K562 (cell line): ENCODE results near the gene GBP5. TPM values are rescaled to one million over a fixed set of nuclear protein-coding genes. Genes with fewer than 3 reads are reported as not detected.

Experiments used
- ATAC-seq: fragments of 200-7000 bp; cut with Tn5 transposase; 3 replicates; pipeline ENCODE4 v1.9.1; 2020; ENCODE audit warnings: moderate library complexity
- BruUV-seq: library from RNA; stranded (reverse); fragments of 400-500 nt; replicated peaks from 2 replicates; lab custom pipeline; 2021; lab: Mats Ljungman, UMichigan
- CTCF ChIA-PET: fragments of 300-600 bp; formaldehyde crosslinking; extraction: SDS; loops from one replicate; lab custom pipeline; 2021; ENCODE audit warnings: low intra/inter-chr PET ratio; lab: Yijun Ruan, JAX
- POLR2A ChIA-PET: fragments of 300-600, 350-650 bp; sonication (Branson Sonifier 250); formaldehyde crosslinking; extraction: SDS; loops from one replicate; lab custom pipeline; 2021; ENCODE audit warnings: antibody characterized with exemption, inconsistent platforms; lab: Yijun Ruan, JAX
- DNase-seq, 4 experiments: peaks; one replicate each; pipeline versions ENCODE4 v3.0.0 to v3.0.0-alpha.2; 2011 to 2018; ENCODE audit warnings: low spot score in 3 of 4, mixed read lengths in 3 of 4; ENCODE audit errors: extremely low read depth in 1 of 4
- FAIRE-seq: peaks from 2 replicates; lab custom pipeline; 2011; peaks lifted over from hg19 to GRCh38; lab: Jason Lieb, UNC
- H2AFZ ChIP-seq: 2 replicates; pipeline ENCODE4 v1.6.0; 2011; ENCODE audit warnings: low read depth, low read length, control low read depth, inconsistent platforms
- H3K27ac ChIP-seq: fragments of 200-600 bp; 3 replicates; pipeline ENCODE4 v1.8.0; 2011; ENCODE audit warnings: low read depth, mild to moderate bottlenecking, control low read depth, inconsistent platforms, low read length, moderate library complexity, mixed read lengths; ENCODE audit errors: extremely low read depth
- H3K27me3 ChIP-seq, 2 experiments: fragments of 300-600 bp in 1 of 2; 2 replicates in 1 of 2; 3 replicates in 1 of 2; pipeline versions ENCODE4 v1.6.0 to v1.8.0; 2011; ENCODE audit warnings: inconsistent platforms in 2 of 2, low read length in 2 of 2, mild to moderate bottlenecking in 1 of 2, mixed read lengths in 1 of 2, moderate library complexity in 1 of 2; ENCODE audit not compliant: control insufficient read depth in 2 of 2, insufficient read depth in 2 of 2
- H3K36me3 ChIP-seq: fragments of 300-600 bp; 3 replicates; pipeline ENCODE4 v1.8.0; 2011; ENCODE audit warnings: mild to moderate bottlenecking, low read length, inconsistent platforms; ENCODE audit not compliant: control insufficient read depth, insufficient read depth
- H3K4me1 ChIP-seq, 2 experiments: fragments of 200-600 bp in 1 of 2; replicated peaks in 1 of 2; 2 replicates in 1 of 2; 3 replicates in 1 of 2; pipeline versions ENCODE4 v1.5.1 to v1.8.0; 2011; ENCODE audit warnings: inconsistent platforms in 2 of 2, low read length in 2 of 2, mild to moderate bottlenecking in 1 of 2, mixed read lengths in 1 of 2, moderate library complexity in 1 of 2; ENCODE audit not compliant: control insufficient read depth in 2 of 2, insufficient read depth in 2 of 2
- H3K4me2 ChIP-seq: 2 replicates; pipeline ENCODE4 v1.6.1; 2011; ENCODE audit warnings: low read length, control low read depth, inconsistent platforms, mixed read lengths; ENCODE audit not compliant: insufficient read depth
- H3K4me3 ChIP-seq: fragments of 200-600 bp; sonication (generic), shearing (Covaris generic); 2 replicates; pipeline ENCODE4 v1.5.1; 2016; ENCODE audit warnings: control low read depth, inconsistent platforms
- H3K79me2 ChIP-seq: fragments of 200-600 bp; 3 replicates; pipeline ENCODE4 v1.8.0; 2011; ENCODE audit warnings: low read length, inconsistent platforms; ENCODE audit not compliant: control insufficient read depth, insufficient read depth
- H3K9ac ChIP-seq, 2 experiments: 2 replicates each; pipeline versions ENCODE4 v1.6.0 to v1.6.1; 2011; ENCODE audit warnings: low read depth in 2 of 2, low read length in 2 of 2, control low read depth in 1 of 2, inconsistent platforms in 1 of 2, mild to moderate bottlenecking in 1 of 2, mixed read lengths in 1 of 2; ENCODE audit not compliant: insufficient read depth in 1 of 2
- H3K9me1 ChIP-seq: one replicate; pipeline ENCODE4 v1.6.0; 2011; ENCODE audit warnings: inconsistent platforms, mild to moderate bottlenecking, low read length, moderate library complexity; ENCODE audit not compliant: control insufficient read depth, insufficient read depth
- H3K9me3 ChIP-seq: replicated peaks from 2 replicates; pipeline ENCODE4 v1.5.1; 2011; ENCODE audit warnings: low read depth, low read length, inconsistent platforms; ENCODE audit not compliant: control insufficient read depth, insufficient read depth
- H4K20me1 ChIP-seq: replicated peaks from 2 replicates; pipeline ENCODE4 v1.6.1; 2011; ENCODE audit warnings: low read length, inconsistent platforms, mixed read lengths; ENCODE audit not compliant: control insufficient read depth, insufficient read depth
- CCNT2 ChIP-seq: IDR thresholded peaks from 2 replicates; pipeline ENCODE4 v1.6.1; 2011; ENCODE audit warnings: borderline replicate concordance, low read depth, mild to moderate bottlenecking, moderate library complexity, mixed read lengths, low read length; ENCODE audit not compliant: insufficient read length; ENCODE audit errors: extremely low read depth
- DEAF1 ChIP-seq: fragments of 450-650 bp; formaldehyde crosslinking; IDR thresholded peaks from 2 replicates; pipeline ENCODE4 v1.4.0; 2020; ENCODE audit warnings: mild to moderate bottlenecking, moderate library complexity
- FOS ChIP-seq: IDR thresholded peaks from 3 replicates; pipeline ENCODE4 v1.6.1; 2011; ENCODE audit not compliant: insufficient read length; ENCODE audit errors: extremely low read depth
- GATA2 ChIP-seq: sonication (generic); formaldehyde crosslinking; IDR thresholded peaks from 2 replicates; pipeline ENCODE4 v1.4.0; 2020; ENCODE audit warnings: mild to moderate bottlenecking, missing genetic modification reagents
- KAT7 ChIP-seq: sonication (generic); formaldehyde crosslinking; IDR thresholded peaks from 2 replicates; pipeline ENCODE4 v1.8.0; 2022; ENCODE audit warnings: missing genetic modification reagents, mild to moderate bottlenecking, borderline replicate concordance
- KDM5B ChIP-seq: fragments of 200-600 bp; sonication (generic); IDR thresholded peaks from 2 replicates; pipeline ENCODE4 v1.6.1; 2012; ENCODE audit warnings: low read depth, mild to moderate bottlenecking, moderate library complexity, low read length, control low read depth, inconsistent platforms; ENCODE audit not compliant: insufficient replicate concordance
- MCM2 ChIP-seq: fragments of 450-650 bp; IDR thresholded peaks from 2 replicates; pipeline ENCODE4 v1.6.1; 2017; ENCODE audit warnings: low read depth, mild to moderate bottlenecking
- NELFE ChIP-seq: IDR thresholded peaks from 2 replicates; pipeline ENCODE4 v1.6.1; 2011; ENCODE audit warnings: mild to moderate bottlenecking; ENCODE audit not compliant: insufficient read depth, insufficient read length
- NEUROD1 ChIP-seq: fragments of 150-350 bp; IDR thresholded peaks from 2 replicates; pipeline ENCODE4 v1.6.1; 2014; ENCODE audit warnings: borderline replicate concordance, low read length, low read depth; ENCODE audit not compliant: partially characterized antibody
- NR2C2 ChIP-seq, 2 experiments: fragments of 200-800 bp in 1 of 2; sonication (Bioruptor generic) in 1 of 2; sonication (generic) in 1 of 2; formaldehyde crosslinking in 1 of 2; IDR thresholded peaks; 2 replicates each; pipeline versions ENCODE4 v1.6.1 to v1.8.0; 2016 to 2022; ENCODE audit warnings: mild to moderate bottlenecking in 1 of 2, missing compliant biosample characterization in 1 of 2, missing genetic modification characterization in 1 of 2, missing genetic modification reagents in 1 of 2
- SMAD2 ChIP-seq: fragments of 150-350 bp; IDR thresholded peaks from 2 replicates; pipeline ENCODE4 v1.6.1; 2014; ENCODE audit warnings: low read depth, mild to moderate bottlenecking, low read length
- SMARCE1 ChIP-seq: fragments of 450-650 bp; IDR thresholded peaks from 2 replicates; pipeline ENCODE4 v1.7.1; 2016; ENCODE audit warnings: mild to moderate bottlenecking
- SNIP1 ChIP-seq: fragments of 450-650 bp; IDR thresholded peaks from 2 replicates; pipeline ENCODE4 v1.7.1; 2017; ENCODE audit warnings: low read depth, mild to moderate bottlenecking
- ZNF586 ChIP-seq: fragments of 450-650 bp; formaldehyde crosslinking; conservative IDR thresholded peaks from 2 replicates; pipeline ENCODE4 v1.4.0; 2020; ENCODE audit warnings: mild to moderate bottlenecking, moderate library complexity
- WGBS: fragments of 100-300 bp; shearing (Covaris generic); methylation state at CpG from one replicate; pipeline ENCODE4 v1.1.6; 2016; ENCODE audit warnings: low coverage, mixed read lengths; ENCODE audit not compliant: insufficient coverage; ENCODE audit errors: missing lambda C conversion rate; 5-methylcytosine and 5-hydroxymethylcytosine counted together
- in situ Hi-C: fragments of 300-500 bp; cut with MboI; formaldehyde crosslinking; loops from 4 replicates; pipeline ENCODE4 v1.15.0; 2018; ENCODE audit warnings: inconsistent platforms, mixed read lengths
- intact Hi-C: fragments of 100-400 bp; cut with micrococcal nuclease; formaldehyde crosslinking; loops from 2 replicates; pipeline ENCODE4 v1.14.2; 2022
- polyA plus RNA-seq, 8 experiments: library from polyadenylated mRNA; depleted of rRNA in 4 of 8; stranded (reverse) in 5 of 8; unstranded in 3 of 8; fragments of >200 nt; fragmentation: Nextera tagmentation in 2 of 8; fragmentation: Illumina TruSeq in 1 of 8; extraction: Ambion mirVana in 2 of 8; extraction: Trizol in 1 of 8; gene quantifications; 2 replicates each; pipeline versions ENCODE4 v1.2.1 to v1.2.3, GENCODE V29; 2011 to 2014; ENCODE audit warnings: inconsistent platforms in 1 of 8, missing spikeins in 1 of 8
- total RNA-seq, 7 experiments: library from RNA; depleted of rRNA in 6 of 7; stranded (reverse); fragments of >200 nt in 6 of 7; fragmentation: Illumina TruSeq in 2 of 7; extraction: Trizol in 2 of 7; gene quantifications; 2 replicates each; pipeline versions ENCODE4 v1.2.1 to v1.2.3, GENCODE V29; 2011 to 2021; ENCODE audit warnings: low replicate concordance in 1 of 7

The GBP5 gene
- total and polyA plus RNA-seq, 9 of the 15 experiments (the other 6 are each of a cell fraction or from before 2014, with no cell fraction given) = 0.23 to 0.91 (median 0.57) TPM

- ChIA-PET POLR2A (no interaction called here), CTCF (no interaction called here)
- Histone ChIP-seq H3K79me2 (no peaks in the 10 kb centered on the region), H4K20me1 (no peaks in the 10 kb centered on the region), H3K9me1 (no peaks in the 10 kb centered on the region), H3K27me3 (no peaks in the 10 kb centered on the region), H3K9me3 (no peaks in the 10 kb centered on the region), H3K36me3 (no peaks in the 10 kb centered on the region), H3K4me2 (no peak overlapping the region), H2AFZ (no peak overlapping the region)
- in situ Hi-C loops = no loop called here
- BruUV-seq = no TSS peak
- no peak for TF ChIP-seq NR2C2 (CRISPR knock-in tag; IDR thresholded peaks at IDR 0.05)
- TF ChIP-seq NR2C2 (tag; IDR thresholded peaks at IDR 0.05) = no peak
- no peak for TF ChIP-seq SMARCE1
- TF ChIP-seq, all 486 proteins: peak for 0
- Histone ChIP-seq H3K4me3 (no peak overlapping the region), H3K27ac (no peak overlapping the region), H3K4me1 (no peaks in the 10 kb centered on the region), H3K9ac (no peak overlapping the region)
- FAIRE-seq (no peak), DNase-seq (no peak), ATAC-seq (no peak)
- WGBS = 0% methylated on average over 3 of the region's 3 CpGs
- intact Hi-C loops = no loop called here
Measured at GRCh38 chr1:89286549-89287180, 14.0 kb upstream of the GBP5 start.

DNA sequence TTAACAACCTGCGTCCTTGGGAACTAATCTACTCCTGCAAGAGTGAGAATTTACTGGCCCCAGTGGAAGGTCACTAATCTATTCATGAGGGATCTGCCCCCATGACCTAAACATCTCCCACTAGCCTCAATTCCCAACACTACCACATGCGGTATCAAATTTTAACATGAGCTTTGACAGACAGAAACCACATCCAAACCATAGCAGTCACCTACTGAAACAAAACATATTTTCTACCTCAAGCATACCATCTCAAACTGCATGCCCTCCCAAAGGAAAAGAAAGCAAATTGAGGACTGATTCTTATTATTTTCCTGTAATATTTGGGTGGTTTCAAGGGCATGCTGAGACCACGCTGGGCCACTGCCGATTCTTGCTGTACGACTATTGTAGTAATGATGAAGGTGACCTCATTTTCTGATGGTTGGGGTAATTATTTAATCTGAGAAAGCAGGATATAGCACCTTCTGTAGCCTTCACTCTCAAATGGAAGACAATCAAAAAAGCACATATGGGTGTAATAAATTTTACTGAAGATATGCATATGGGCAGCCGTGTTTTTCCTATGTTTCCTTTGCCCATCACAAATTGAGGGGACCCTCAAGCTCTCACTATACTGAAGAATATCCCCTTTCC, 13.2 kb upstream of the GBP5 start:
- ATAC-seq (no peak), FAIRE-seq (no peak), DNase-seq (no peak)
- intact Hi-C loops (no loop called here), in situ Hi-C loops (no loop called here)
- Histone ChIP-seq H3K4me1 (no peaks in the 10 kb centered on the region), H3K27me3 (no peaks in the 10 kb centered on the region), H3K9ac (no peak overlapping the region), H3K4me2 (no peak overlapping the region), H3K36me3 (no peaks in the 10 kb centered on the region), H3K4me3 (no peak overlapping the region), H3K9me1 (no peaks in the 10 kb centered on the region), H3K79me2 (no peaks in the 10 kb centered on the region), H4K20me1 (no peaks in the 10 kb centered on the region), H3K9me3 (no peaks in the 10 kb centered on the region), H2AFZ (no peak overlapping the region), H3K27ac (no peak overlapping the region)
- ChIA-PET POLR2A (no interaction called here), CTCF (no interaction called here)
- BruUV-seq = no TSS peak
- WGBS = 3% methylated on average over 6 of the region's 6 CpGs
- no peak for TF ChIP-seq DEAF1 (CRISPR knock-in tag)
- no peak for TF ChIP-seq MCM2
- no peak for TF ChIP-seq GATA2 (CRISPR knock-in tag)
- TF ChIP-seq KAT7 = no peak
- no peak for TF ChIP-seq SMAD2
- TF ChIP-seq CCNT2 = no peak
- no peak for TF ChIP-seq NEUROD1
- no peak for TF ChIP-seq FOS
- TF ChIP-seq SNIP1 = no peak
- TF ChIP-seq KDM5B = no peak
- no peak for TF ChIP-seq ZNF586 (CRISPR knock-in tag)
- TF ChIP-seq NELFE = no peak
